Measurements from ENCODE around the gene BRIX1. TPM values are rescaled to one million over a fixed set of nuclear protein-coding genes. Genes with fewer than 3 reads are reported as not detected.

The BRIX1 gene
- total and polyA plus RNA-seq, 10 donors, result 17.8 to 28.3 (median 22.1) TPM

GRCh38 chr5:34928267-34928666, 12.8 kb downstream of the BRIX1 start:
- Histone ChIP-seq H3K27ac (peak overlapping the region in 3 of 8 donors; percentile 97 to 98 (median 98)), H3K27me3 (replicated peaks in 1 of 7) (no peaks in the 10 kb centered on the region), H3K4me3 (peak overlapping the region in 1 of 8 donors; percentile 97), H3K36me3 (peaks cover 2 to 42% (median 34%) of the 10 kb centered on the region in 6 donors), H3K9me3 (no peaks in the 10 kb centered on the region), H3K4me1 (peaks cover 10 to 44% (median 32%) of the 10 kb centered on the region in 6 donors)
- TF ChIP-seq POLR2A (IDR thresholded peaks at IDR 0.05) (no peak), CTCF (IDR thresholded peaks at IDR 0.05 in 8 of 11, conservative IDR thresholded peaks at IDR 0.05 in 3 of 11) (no peak), POLR2AphosphoS5 (IDR thresholded peaks at IDR 0.05) (no peak)
- 55 to 84% (median 68%) methylated on average over 5 of the region's 5 CpGs for WGBS, 5 donors
- intact Hi-C loops (cut with DNase I; ENCODE audit: low total_unique reads), result no loop called here
- DNase-seq, result no peak

- WGBS, 5 donors, result 0 to 2% (median 1%) methylated on average over 42 to 63 of the region's 63 CpGs
- Histone ChIP-seq H3K4me3 (peak within 1 kb of the TSS; percentile 68 to 97 (median 89)), H3K4me1 (peaks cover 10 to 46% (median 32%) of the 10 kb centered on the region in 6 donors), H3K9me3 (no peaks in the 10 kb centered on the region), H3K27ac (peak within 1 kb of the TSS; percentile 79 to 98 (median 95)), H3K27me3 (replicated peaks in 1 of 7) (no peaks in the 10 kb centered on the region), H3K36me3 (peaks cover 0 to 41% (median 25%) of the 10 kb centered on the region in 6 donors)
- intact Hi-C loops (cut with DNase I; ENCODE audit: low total_unique reads), result no loop called here
- peak; percentile 100 for DNase-seq
- peak in 2 of 11 experiments; percentile 19 to 37 for TF ChIP-seq CTCF (IDR thresholded peaks at IDR 0.05 in 8 of 11, conservative IDR thresholded peaks at IDR 0.05 in 3 of 11)
- TF ChIP-seq POLR2AphosphoS5 (IDR thresholded peaks at IDR 0.05), result peak; percentile 81 to 91 (median 87)
- no peak for TF ChIP-seq POLR2A (IDR thresholded peaks at IDR 0.05)
Observed at GRCh38 chr5:34929134-34929719, 13.7 kb downstream of the BRIX1 start, which contains the start of gene DNAJC21. Gene DNAJC21, plus strand, starts transcription at chr5:34929559. Its CDS starts 261 bp downstream, at chr5:34929820.

- no peaks in the 10 kb centered on the region for H3K9me3 ChIP-seq
- H3K27me3 ChIP-seq (replicated peaks in 1 of 7), result no peaks in the 10 kb centered on the region
- H3K27ac ChIP-seq, result peak overlapping the region; percentile 79 to 98 (median 95)
- H3K4me1 ChIP-seq, result peaks cover 10 to 46% (median 32%) of the 10 kb centered on the region in 6 donors
- DNase-seq, result peak; percentile 97
- WGBS, 5 donors, result 0 to 1% (median 1%) methylated on average over 35 to 70 of the region's 70 CpGs
- no peak for TF ChIP-seq CTCF (IDR thresholded peaks at IDR 0.05 in 8 of 11, conservative IDR thresholded peaks at IDR 0.05 in 3 of 11)
- TF ChIP-seq POLR2A (IDR thresholded peaks at IDR 0.05), result peak in 1 of 3 donors; percentile 9
- intact Hi-C loops (cut with DNase I; ENCODE audit: low total_unique reads), result no loop called here
- H3K36me3 ChIP-seq, result peaks cover 0 to 41% (median 19%) of the 10 kb centered on the region in 6 donors
- H3K4me3 ChIP-seq, result peak overlapping the region; percentile 68 to 97 (median 89)
Observed at GRCh38 chr5:34929720-34930461, 14.4 kb downstream of the BRIX1 start.

GRCh38 chr5:34930462-34930844, 14.9 kb downstream of the BRIX1 start:
- DNase-seq, result no peak

More at GRCh38 chr5:34930462-34930844, 14.9 kb downstream of the BRIX1 start:
- Histone ChIP-seq H3K27ac (peak overlapping the region; percentile 79 to 98 (median 95)), H3K4me1 (peaks cover 10 to 46% (median 32%) of the 10 kb centered on the region in 6 donors), H3K4me3 (peak overlapping the region; percentile 68 to 97 (median 89)), H3K27me3 (replicated peaks in 1 of 7) (no peaks in the 10 kb centered on the region), H3K9me3 (no peaks in the 10 kb centered on the region), H3K36me3 (peaks cover 0 to 39% (median 13%) of the 10 kb centered on the region in 6 donors)
- WGBS, 5 donors, result 1 to 2% (median 1%) methylated on average over 3 of the region's 3 CpGs
- intact Hi-C loops (cut with DNase I; ENCODE audit: low total_unique reads), result no loop called here
- TF ChIP-seq POLR2AphosphoS5 (IDR thresholded peaks at IDR 0.05) (no peak), POLR2A (IDR thresholded peaks at IDR 0.05) (no peak), CTCF (IDR thresholded peaks at IDR 0.05 in 8 of 11, conservative IDR thresholded peaks at IDR 0.05 in 3 of 11) (no peak)
